Ectodermal cell (in vitro differentiated cells): Measurements from ENCODE around the gene PTGR3.

ENCODE experiments used
- H3K27ac ChIP-seq: 2 replicates; pipeline ENCODE4 v1.7.0; 2013; ENCODE audit warnings: mild to moderate bottlenecking, low read depth, low read length; ENCODE audit not compliant: insufficient read depth, poor library complexity, severe bottlenecking
- H3K27me3 ChIP-seq: 2 replicates; pipeline ENCODE4 v1.7.0; 2013; ENCODE audit warnings: mild to moderate bottlenecking, low read length; ENCODE audit not compliant: insufficient read depth, control insufficient read depth, poor library complexity, severe bottlenecking
- H3K36me3 ChIP-seq: one replicate; pipeline ENCODE4 v1.7.0; 2013; ENCODE audit warnings: low read length; ENCODE audit not compliant: control insufficient read depth, insufficient read depth
- H3K4me1 ChIP-seq: one replicate; pipeline ENCODE4 v1.7.0; 2013; ENCODE audit warnings: low read length; ENCODE audit not compliant: control insufficient read depth, insufficient read depth
- H3K4me3 ChIP-seq: 2 replicates; pipeline ENCODE4 v1.7.0; 2013; ENCODE audit warnings: low read depth, low read length, control low read depth; ENCODE audit not compliant: insufficient read depth
- H3K9me3 ChIP-seq: 2 replicates; pipeline ENCODE4 v1.7.0; 2013; ENCODE audit warnings: mild to moderate bottlenecking, low read length, moderate library complexity; ENCODE audit not compliant: control insufficient read depth
- WGBS, 2 experiments: methylation state at CpG; one replicate each; pipeline ENCODE4 v1.1.7; 2013; ENCODE audit warnings: missing lambda C conversion rate in 2 of 2; 5-methylcytosine and 5-hydroxymethylcytosine counted together

The PTGR3 gene

GRCh38 chr18:75235896-75236295, 27.0 kb upstream of the PTGR3 start:
- Histone ChIP-seq H3K4me3 (no peak overlapping the region), H3K27me3 (no peaks in the 10 kb centered on the region), H3K4me1 (no peaks in the 10 kb centered on the region), H3K9me3 (no peaks in the 10 kb centered on the region), H3K36me3 (no peaks in the 10 kb centered on the region), H3K27ac (no peak overlapping the region)
- WGBS, 2 experiments = 94 to 96% methylated on average over 13 of the region's 13 CpGs

- WGBS, 2 experiments = 94 to 98% methylated on average over 12 of the region's 12 CpGs
- Histone ChIP-seq H3K4me3 (no peak overlapping the region), H3K4me1 (no peaks in the 10 kb centered on the region)
These were observed 26.0 kb upstream of the PTGR3 start for GRCh38 chr18:75234901-75235300.

DNA sequence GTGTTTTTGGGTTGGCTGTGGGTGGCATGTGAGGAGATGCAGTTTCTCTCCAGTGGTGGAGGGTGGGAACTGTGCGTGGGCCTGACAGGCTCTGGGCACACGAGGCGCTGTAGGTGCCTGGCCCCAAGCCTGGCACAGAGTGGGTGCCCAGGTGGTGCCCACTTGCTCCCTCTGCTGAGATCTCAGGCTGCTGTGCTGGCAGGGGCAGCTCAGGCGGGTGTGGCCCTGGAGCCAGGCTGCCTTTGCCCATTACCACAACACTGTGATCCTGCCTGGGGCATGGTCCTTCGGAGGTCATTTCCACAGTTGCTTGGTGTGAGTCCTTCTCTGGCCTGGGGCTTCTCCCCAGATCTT, 22.1 kb upstream of the PTGR3 start:
- peaks cover 15% of the 10 kb centered on the region for H3K4me1 ChIP-seq

More at GRCh38 chr18:75234901-75235300, 26.0 kb upstream of the PTGR3 start:
- H3K9me3 ChIP-seq = no peaks in the 10 kb centered on the region
- H3K27me3 ChIP-seq = no peaks in the 10 kb centered on the region
- H3K36me3 ChIP-seq = no peaks in the 10 kb centered on the region
- no peak overlapping the region for H3K27ac ChIP-seq

DNA sequence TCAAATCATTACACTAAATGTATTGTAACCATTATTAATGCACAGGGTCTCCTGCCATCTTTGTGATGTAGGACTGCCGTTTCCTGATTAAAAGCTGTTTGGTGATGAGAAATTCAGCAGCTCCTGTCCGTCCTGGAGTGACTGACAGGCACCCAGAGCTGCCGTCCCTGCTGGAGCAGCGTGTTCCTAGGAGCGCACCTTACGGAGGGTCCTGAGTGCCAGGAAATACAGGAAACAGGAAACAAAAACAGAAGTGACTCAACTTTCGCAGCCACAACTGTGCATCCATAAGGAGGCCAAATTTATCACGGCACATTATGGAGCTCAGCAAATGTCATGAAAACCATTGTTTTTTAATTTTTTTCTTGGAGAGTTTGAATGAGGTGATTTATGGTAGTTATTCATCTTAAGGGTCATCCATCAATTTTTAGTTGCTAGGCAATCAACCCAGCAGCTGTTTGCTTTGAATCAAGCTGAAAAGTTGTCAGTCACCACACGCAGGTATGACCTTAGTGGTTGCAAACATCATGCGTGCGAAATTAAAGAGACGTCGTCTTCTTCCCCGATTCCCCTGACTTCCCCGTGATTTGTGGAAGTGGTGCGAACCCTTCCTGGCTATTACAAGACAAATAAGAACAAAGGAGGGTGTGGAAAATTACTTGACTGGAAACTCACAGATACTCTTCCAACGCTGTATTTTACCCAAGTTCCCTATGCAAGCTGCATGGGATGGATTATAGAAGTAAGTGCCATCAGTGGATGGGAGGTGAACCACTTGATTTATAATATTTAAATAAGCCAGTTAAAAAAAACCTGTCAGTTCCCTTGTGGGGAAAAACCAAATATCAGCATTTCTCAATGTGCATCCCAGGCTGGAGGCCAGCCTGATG, 21.5 kb upstream of the PTGR3 start:
- Histone ChIP-seq H3K27ac (no peak overlapping the region), H3K4me3 (no peak overlapping the region), H3K9me3 (no peaks in the 10 kb centered on the region), H3K27me3 (no peaks in the 10 kb centered on the region), H3K36me3 (no peaks in the 10 kb centered on the region), H3K4me1 (peaks cover 15% of the 10 kb centered on the region)
- WGBS, 2 experiments = 94 to 95% methylated on average over 17 of the region's 17 CpGs

More for the DNA sequence above, 22.1 kb upstream of the PTGR3 start:
- H3K27ac ChIP-seq = no peak overlapping the region
- H3K4me3 ChIP-seq = no peak overlapping the region
- 92 to 94% methylated on average over 5 of the region's 5 CpGs for WGBS, 2 experiments
- H3K36me3 ChIP-seq = no peaks in the 10 kb centered on the region
- H3K27me3 ChIP-seq = no peaks in the 10 kb centered on the region
- H3K9me3 ChIP-seq = no peaks in the 10 kb centered on the region

GRCh38 chr18:75229437-75229836, 20.5 kb upstream of the PTGR3 start:
- Histone ChIP-seq H3K27me3 (no peaks in the 10 kb centered on the region), H3K4me3 (no peak overlapping the region), H3K27ac (no peak overlapping the region), H3K36me3 (no peaks in the 10 kb centered on the region), H3K4me1 (peaks cover 15% of the 10 kb centered on the region), H3K9me3 (no peaks in the 10 kb centered on the region)
- 93 to 94% methylated on average over 8 of the region's 8 CpGs for WGBS, 2 experiments

GRCh38 chr18:75228967-75229366, 20.0 kb upstream of the PTGR3 start:
- no peak overlapping the region for H3K4me3 ChIP-seq
- peaks cover 15% of the 10 kb centered on the region for H3K4me1 ChIP-seq
- H3K27ac ChIP-seq = no peak overlapping the region
- 95 to 96% methylated on average over 9 of the region's 9 CpGs for WGBS, 2 experiments
- H3K9me3 ChIP-seq = no peaks in the 10 kb centered on the region
- H3K36me3 ChIP-seq = no peaks in the 10 kb centered on the region
- H3K27me3 ChIP-seq = no peaks in the 10 kb centered on the region

- H3K27ac ChIP-seq = no peak overlapping the region
These were observed 18.8 kb upstream of the PTGR3 start for GRCh38 chr18:75227535-75228296.

DNA sequence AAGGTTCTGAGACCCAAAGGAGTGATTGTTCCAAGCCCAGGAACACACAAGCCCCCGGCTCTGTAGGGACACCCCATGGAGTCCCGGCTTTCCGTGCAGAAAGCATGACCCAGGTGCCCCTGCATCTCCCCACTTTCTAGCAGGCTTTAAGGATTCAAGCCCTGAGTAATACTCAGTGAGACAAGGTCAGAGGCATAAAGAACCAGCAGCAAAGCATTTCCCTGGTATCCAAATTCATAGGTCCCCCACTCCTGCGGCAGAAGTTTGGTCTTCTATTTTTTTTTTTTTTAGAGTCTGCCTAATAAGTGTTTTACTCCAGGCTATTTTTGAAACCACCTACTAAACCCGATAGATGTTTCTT, 18.0 kb upstream of the PTGR3 start:
- Histone ChIP-seq H3K4me3 (no peak overlapping the region), H3K36me3 (no peaks in the 10 kb centered on the region), H3K27me3 (no peaks in the 10 kb centered on the region), H3K9me3 (no peaks in the 10 kb centered on the region), H3K4me1 (peaks cover 21% of the 10 kb centered on the region), H3K27ac (no peak overlapping the region)
- WGBS, 2 experiments = 73% methylated on average over 5 of the region's 5 CpGs

More at GRCh38 chr18:75227535-75228296, 18.8 kb upstream of the PTGR3 start:
- WGBS, 2 experiments = 90 to 92% methylated on average over 10 to 11 of the region's 11 CpGs
- H3K27me3 ChIP-seq = no peaks in the 10 kb centered on the region
- no peaks in the 10 kb centered on the region for H3K36me3 ChIP-seq
- H3K4me1 ChIP-seq = peaks cover 21% of the 10 kb centered on the region
- H3K9me3 ChIP-seq = no peaks in the 10 kb centered on the region
- no peak overlapping the region for H3K4me3 ChIP-seq

- Histone ChIP-seq H3K27me3 (no peaks in the 10 kb centered on the region), H3K9me3 (no peaks in the 10 kb centered on the region), H3K27ac (no peak overlapping the region), H3K4me1 (peaks cover 21% of the 10 kb centered on the region), H3K36me3 (no peaks in the 10 kb centered on the region), H3K4me3 (no peak overlapping the region)
- 51 to 58% methylated on average over 11 of the region's 11 CpGs for WGBS, 2 experiments
These were observed 17.5 kb upstream of the PTGR3 start for GRCh38 chr18:75226286-75226955.
